HG02798 (cell line): ENCODE data around the gene ARID5B.
A peak's percentile ranks its signal among the peaks of the same experiment; 100 is the strongest.

Experiments used
- ATAC-seq: cut with Tn5 transposase; IDR thresholded peaks from one replicate; pipeline ENCODE4 v1.9.1; 2021; ENCODE audit warnings: mild to moderate bottlenecking; ENCODE audit not compliant: unreplicated experiment, poor library complexity

Gene ARID5B

DNA sequence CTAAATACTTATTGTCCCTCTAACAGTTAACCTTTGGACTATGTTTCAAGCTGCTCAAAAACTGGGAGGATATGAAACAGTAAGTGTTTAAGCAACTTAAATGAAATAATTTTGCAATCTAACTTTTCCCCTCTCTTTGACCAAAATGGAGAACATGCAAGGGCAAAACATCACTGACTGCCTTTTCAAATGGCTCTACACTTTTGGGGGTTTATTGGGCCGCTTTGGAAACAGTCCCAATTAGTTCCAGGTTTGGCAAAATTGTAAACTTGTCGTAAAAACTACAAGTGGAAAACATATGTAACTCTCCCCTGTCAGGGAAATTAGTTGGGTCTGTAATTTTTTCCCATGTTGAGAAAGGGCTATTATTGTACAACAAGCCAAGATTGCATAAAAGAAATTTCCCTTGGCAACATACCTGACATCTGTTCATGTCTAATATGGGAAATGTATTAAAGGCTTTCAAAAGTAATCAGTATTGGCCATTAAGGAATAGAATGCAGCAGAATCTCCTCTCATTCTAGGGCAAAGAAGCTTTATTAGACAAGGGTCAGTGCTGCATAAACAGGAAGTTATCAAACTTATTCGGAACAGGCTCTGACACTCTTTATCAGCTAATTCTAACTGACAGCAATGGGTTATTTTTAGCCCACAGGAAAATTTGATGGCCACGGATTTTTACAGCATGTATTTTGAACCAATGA lies 157.9 kb downstream of the ARID5B start:
- ATAC-seq, result no peak

DNA sequence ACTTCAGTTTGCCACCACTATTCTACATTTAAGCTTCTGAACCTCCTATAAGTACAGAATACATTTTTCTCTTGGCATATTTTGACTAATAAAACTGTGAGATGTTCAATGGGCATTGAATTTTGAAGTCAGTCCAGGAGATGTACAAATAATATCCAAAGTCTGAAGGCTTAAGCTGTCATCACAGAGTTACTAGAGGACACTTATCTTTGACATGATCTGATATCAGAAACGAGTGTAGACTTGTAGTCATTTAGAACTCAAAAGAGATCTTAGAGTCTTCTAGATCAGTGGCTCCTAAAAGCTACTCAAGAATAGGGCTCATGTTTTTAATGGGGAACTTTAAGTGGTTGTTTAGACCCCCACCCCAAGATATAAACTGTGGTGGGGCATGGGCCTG lies 160.5 kb downstream of the ARID5B start:
- no peak for ATAC-seq

DNA sequence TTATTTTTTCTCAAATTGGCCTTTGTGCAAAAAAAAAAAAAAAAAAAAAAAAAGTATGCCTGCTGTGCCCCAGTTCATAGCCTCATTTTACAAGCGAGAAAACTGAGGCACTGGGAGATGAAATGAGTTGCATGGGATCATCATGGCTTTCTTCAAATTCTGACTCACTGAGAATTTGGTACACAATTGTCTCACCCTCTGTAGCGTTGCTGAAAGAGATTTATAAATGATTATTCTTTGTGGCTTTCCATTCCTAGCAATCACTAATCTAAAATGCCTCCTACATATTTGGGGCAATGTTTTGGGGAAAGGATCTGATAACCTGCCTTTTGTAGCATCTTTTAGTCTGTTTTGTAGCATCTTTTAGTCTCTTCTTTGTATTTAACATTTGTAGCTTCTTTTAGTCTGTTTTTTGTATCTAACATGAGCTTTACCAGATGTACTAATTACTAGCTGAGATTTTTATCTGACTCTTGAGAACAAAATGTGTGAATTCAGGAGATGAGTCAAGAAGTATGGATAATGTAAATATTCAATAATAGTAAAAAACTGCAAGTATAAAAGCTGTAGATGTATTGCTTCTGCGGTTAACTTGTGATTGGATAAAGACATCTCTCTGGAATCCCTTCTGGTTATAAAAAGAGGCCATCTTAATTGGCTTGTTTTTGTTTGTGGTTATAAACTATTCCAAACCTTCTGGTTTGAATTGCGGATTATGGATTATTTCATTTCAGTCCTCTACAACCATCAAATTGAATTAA lies 161.4 kb downstream of the ARID5B start:
- ATAC-seq, result no peak

DNA sequence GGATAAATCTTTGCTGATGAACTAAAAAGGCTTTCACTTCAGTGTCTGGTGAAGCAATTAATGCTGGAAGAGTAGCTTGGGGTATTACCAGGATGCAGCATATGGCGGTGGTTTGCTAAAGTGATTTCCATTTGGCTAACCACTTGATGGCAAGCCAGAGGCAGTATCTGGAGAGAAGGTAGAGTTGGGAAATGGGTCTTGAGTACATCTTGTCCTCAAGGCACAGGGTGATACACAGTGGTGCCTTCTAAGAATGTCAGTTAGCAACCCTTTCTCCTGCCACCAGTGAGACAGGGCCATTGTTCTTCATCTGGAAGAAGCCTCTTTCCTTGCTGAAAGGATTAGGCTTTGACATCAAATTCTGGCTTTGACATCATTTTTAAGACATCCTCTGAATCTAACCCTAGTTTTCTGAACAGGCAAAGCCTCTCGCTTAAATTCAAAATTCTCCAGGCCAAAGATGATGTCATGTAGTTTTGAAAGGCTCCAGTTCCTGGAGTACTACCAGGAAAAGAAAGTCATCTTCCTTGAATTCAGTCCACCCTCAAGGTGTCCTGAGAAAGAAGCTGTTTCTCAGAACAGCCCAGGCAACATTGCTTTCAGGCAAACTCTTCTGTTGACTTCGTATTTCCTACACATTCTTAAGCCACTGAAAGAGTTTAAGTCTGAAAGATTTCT lies 162.4 kb downstream of the ARID5B start:
- no peak for ATAC-seq

DNA sequence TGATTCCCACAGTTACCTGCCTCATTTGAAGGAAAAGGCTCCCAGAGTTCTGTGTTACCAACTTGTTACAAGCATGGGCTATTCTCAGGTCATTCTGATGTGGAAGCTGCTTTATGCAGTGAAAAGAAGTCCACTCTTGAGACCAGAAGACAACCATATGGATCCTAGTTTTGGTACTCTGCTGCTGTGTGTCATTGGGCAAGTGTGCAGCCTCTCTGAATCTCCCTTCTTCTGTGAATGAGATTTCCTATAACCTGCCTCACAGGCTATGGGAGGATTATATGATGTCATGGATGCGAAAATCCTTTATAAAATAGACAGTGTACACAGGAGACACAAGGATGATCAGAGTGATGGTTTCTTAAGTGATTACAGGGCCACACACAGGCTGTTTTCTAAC lies 166.1 kb downstream of the ARID5B start:
- ATAC-seq, result no peak

DNA sequence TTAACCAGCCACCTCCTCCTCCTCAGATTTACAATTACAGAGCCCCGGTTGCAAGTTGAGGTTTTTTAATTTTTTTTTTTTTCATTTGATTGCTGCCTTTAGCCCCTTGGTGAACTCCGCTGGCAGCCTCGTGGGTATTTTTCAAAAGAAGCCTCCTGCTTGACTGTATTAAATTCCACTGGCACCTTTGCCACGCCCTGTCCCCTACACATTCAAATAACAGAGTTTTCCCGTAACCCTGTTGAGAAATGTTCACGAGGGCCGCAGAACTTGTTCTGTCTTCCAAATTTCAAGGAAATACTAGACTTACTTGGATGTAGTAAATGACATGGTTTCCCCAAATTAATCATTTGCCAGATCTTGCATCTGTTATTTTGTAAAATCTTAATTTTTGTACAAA lies 167.0 kb downstream of the ARID5B start:
- no peak for ATAC-seq

DNA sequence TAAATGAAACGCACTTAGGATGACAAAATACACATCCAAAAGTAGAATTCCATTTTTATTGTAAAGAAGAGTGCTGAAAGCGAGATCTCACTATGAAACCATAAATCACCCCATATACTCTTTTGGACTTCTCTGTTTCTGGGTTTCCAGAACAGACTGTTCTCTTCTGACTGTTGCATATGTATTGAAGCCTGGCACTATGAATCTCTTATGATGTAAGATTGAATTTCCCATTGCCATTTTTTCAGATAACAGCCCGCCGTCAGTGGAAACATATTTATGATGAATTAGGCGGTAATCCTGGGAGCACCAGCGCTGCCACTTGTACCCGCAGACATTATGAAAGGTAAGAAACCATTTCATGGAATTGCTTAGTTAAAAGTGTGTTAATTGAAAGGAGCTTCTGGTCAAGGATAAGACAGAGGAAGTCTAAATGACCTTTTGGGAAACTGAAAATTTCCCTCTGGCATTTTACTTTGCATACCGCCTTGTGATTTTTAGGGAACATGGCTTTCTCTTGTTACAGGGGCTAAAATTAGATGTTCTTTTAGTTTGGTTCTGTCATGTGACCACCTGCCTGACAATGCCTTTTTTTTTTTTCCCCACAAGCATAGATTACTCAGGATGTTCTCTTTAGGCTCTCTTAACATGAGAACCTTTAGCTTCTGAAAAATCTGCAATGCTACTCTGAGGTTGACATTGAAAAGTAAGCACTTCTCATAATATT lies 168.1 kb downstream of the ARID5B start:
- ATAC-seq, result no peak

DNA sequence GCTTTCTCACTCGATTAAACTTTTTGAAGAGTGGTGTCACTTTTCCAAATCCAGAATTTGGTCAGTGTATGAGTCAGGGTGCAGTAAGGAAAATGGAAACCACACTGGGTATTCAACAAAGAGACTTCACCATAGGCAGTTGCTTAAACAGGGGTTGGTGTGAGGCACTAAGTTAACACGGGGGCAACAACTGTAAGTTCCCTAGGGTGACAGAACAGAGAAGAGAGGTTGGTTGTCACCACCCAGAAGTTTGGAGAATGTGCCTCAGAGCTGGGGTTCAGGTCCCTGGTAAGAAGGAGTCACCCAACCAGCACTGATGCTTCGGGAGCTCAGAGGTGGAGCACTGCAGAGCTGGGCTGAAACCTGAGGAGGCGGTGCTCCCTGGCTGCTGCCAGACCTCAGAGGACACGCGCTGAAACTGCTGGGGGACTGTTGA lies 170.4 kb downstream of the ARID5B start:
- ATAC-seq, result no peak

DNA sequence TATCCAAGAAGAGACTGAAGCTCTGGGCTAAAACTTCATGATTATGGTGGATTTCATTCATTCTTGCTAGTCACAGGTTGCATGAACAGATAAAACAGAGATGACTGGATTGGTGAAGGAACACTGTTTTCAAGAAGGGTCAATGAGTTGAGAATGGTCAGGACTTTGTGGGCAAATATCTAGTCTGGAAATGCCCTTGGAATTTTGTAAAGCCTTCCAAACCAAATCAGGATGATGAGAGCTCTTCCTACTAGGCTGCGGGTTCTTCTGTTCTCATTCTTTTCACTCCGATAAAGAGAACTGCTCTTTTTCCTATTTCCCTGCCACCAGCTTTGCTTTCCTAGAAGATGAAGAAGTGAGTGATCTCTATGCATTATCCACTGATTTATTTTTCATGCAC lies 171.4 kb downstream of the ARID5B start:
- no peak for ATAC-seq

DNA sequence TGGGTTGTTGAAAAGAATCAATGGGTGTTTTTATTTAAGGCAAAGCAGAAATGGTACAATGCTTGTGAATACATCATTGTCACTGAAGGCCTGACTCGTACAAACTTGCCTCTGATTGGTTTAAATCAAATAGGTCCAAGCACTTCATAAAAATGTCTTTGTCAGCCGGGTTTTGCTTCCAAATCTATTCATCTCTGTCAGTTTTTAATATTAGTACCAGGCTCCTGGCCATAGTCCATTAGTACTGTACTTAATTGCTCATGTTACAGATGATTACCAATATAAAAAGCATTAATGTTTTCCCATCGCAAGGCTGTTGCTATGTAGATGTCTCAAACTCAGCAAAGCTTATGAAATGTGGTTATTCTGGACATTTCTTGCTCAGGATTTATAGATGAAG lies 171.9 kb downstream of the ARID5B start:
- no peak for ATAC-seq

DNA sequence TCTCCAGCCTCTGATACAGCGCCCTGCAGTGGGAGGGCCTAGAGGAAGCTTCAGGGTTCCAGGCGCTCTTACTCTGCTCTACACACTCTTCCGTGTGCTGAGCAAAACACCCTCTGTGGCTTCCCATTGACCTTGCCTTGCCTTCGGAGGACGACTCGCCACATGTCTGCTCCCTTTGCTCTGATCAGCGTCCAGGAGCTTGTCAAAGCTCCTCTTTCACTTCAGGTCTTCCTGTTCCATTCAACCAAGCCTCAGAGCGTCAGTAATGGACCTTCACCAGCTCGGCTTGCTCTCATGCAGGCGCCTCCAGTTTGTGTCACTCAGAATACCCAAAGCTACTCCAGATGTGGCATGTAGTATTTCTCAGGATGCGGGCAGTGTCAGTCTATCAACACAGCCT lies 173.9 kb downstream of the ARID5B start:
- no peak for ATAC-seq

DNA sequence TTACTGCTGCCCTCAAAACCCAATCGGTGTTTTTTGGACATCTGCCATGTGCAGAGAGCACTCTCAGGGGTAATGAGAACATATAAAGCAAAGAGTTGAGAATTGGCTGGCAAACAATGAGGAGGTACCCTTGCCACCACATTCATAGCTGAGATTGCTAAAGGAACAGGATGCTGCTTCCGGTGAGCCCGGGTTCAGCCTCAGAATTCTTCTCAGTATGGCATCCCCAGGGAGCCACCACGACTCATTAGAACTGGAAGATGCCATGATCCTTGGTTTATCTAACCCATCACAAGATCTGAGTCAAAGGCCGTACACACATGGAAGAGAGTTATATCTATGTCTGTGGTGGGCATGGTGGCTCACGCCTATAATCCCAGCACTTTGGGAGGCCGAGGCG lies 174.4 kb downstream of the ARID5B start:
- ATAC-seq, result no peak

DNA sequence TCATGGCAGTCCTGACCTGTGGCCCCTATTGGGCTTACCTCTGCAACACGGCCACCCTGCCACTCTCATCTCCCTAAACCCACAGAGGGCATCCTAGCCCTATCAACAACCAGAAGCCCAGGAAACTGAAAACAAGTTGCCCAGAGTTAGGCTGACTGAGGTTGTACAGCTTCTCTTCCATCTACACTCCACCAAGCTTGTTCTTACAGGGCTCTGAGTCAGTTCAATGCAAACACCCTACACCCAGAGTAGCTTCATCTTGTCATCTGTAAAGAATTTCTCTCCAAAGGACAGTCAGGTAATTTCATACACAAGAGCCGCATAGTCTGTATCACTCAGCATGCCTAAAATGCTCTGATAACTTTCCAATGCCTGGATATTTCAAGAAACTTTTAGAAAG lies 175.4 kb downstream of the ARID5B start:
- no peak for ATAC-seq

DNA sequence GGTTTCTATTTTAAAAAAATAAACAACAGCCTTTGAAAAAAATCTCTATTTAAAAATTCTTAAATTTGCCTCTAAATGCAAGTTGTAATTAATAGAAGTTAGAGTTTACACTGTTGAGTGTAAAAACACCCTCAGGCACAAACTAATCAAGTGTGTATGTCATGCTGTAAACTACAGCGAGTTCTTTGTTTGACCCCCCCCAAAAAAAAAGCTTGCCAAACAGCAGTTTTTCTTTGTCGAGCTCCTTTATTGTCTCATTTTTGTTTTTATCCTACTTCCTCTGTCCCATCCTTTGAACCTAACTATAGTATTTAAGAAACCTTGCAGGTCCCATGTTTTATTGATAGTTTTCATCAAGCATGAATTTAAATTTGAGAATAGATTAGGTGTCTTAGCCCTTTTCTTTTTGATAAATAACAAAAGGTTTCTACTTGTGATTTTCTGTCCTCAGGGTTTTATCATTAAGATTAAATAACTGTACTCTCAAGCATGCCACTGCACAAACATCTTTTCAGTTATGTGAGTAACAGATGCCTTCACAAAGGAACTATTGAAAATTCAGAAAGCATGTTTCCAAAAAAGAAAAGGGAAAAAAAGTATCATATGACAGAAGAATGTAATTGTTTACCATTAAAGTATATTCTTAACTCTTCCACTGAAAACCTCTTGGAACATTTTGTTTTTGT lies 176.0 kb downstream of the ARID5B start:
- ATAC-seq, result no peak

DNA sequence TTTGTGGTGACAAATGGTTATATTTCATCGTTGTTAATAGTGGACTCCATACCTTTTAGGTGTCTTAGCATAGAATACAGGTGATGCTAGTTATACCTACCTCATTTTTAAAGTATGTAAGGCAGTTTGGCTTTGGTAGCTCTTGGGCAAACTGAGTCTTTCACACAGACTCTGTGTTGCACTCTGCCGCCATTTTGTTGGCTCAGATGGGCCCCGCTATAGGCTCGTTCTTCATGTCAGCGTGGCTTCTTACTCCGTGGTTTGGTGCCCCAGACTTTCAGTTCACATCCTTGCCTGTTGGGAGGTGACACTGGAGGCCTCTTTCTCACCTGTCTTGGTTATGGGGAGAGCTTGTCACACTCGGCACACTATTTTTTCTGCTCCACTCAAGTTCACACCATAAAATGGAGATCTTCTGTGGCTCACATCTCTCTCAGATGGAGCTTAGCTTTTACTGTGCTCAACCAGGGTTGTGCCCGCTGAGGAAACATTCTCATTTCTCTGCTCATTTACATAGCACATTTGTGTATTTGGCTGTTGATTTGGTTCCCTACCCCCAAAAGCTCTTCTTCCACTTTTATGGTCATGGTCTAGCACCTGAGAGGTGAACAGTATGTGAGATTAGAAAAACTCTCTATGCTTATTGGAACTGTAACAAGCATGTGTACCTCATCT lies 178.5 kb downstream of the ARID5B start:
- peak; percentile 78 for ATAC-seq

DNA sequence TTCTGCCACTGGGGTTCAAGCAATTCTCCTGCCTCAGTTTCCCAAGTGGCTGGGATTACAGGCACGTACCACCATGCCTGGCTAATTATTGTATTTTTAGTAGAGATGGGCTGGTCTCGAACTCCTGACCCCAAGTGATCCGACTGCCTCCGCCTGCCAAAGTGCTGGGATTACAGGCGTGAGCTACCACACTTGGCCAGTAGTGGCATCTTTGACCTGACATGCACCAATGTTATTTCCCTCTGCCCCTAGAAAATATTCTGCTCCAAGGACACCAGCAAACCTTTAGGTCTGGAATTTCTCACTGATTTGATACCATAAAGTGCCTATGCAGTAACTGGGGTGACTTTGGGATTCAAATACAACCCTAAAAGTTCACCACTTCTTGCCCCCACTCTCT lies 179.4 kb downstream of the ARID5B start:
- no peak for ATAC-seq

DNA sequence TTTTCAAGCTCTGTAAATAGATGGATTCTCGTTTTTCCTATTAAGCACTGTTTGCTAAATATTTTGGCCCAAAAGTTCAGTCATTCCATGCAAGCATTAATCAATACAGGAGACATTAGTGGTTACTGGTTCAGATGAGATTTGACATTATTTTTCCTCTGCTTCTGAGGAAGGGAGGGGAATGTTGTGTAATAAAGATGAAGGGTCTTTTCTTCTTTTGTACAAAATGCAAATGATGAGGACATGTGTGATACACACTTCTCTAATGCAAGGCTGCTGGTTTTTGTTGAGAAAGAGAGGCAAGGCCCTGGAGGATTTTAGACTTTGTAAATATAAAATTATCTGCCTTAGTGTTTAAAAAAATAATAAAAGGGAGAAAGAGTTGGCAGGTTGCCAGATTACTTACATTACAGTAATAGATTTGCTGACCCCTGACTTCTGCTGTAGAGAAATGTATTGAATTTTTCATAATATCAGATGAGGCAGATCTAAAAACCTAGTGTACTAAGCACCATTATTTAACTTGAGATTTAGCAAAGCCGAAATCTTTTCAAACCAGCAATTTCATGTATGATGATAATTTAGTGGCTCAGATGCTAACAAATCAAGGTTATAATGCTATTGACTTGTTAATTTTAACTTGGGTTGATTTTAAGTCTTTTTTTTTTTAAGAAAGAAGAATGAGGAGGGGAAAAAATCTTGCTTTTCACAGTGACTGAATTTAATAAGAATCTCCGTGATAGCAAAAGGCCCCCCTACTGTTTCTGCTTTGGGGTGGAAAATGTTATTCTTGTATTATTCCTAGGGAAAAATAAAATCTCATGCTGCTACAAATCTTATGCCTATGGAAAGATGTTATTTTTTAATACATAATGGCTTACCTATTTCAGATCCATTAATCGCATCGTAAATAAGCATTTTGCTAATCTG lies 180.1 kb downstream of the ARID5B start:
- no peak for ATAC-seq

DNA sequence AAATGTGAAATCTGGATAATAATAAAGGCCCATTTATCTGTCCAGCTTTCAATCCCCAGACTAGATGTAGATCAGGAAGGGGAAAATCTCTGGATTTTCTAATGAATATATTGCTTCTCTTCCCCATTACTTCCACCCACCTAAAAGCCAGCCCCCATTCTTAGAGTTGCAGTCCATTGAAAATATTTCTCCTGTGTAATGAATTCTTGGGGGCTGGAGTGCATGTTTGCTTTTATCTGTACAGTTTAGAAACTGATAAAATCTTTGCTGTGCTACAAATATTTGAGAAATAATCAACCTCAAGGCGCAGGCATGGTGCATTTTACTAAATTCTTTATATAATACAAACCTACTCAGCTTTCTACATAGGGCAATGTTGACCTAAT lies 180.8 kb downstream of the ARID5B start:
- ATAC-seq, result no peak
